Hepatocyte (in vitro differentiated cells): ENCODE measurements around the gene LGALS7B.

Experiments used
- CTCF ChIP-seq: fragments of 200-600 bp; sonication (generic); IDR thresholded peaks from 2 replicates; pipeline ENCODE4 v1.5.1; 2016; ENCODE audit warnings: antibody characterized with exemption, mild to moderate bottlenecking; ENCODE audit not compliant: poor library complexity
- EZH2phosphoT487 ChIP-seq: fragments of 200-600 bp; sonication (generic); IDR thresholded peaks from one replicate; pipeline ENCODE4 v1.6.1; 2018; ENCODE audit warnings: antibody characterized with exemption, mild to moderate bottlenecking, low read depth, moderate library complexity; ENCODE audit not compliant: unreplicated experiment, severe bottlenecking

DNA sequence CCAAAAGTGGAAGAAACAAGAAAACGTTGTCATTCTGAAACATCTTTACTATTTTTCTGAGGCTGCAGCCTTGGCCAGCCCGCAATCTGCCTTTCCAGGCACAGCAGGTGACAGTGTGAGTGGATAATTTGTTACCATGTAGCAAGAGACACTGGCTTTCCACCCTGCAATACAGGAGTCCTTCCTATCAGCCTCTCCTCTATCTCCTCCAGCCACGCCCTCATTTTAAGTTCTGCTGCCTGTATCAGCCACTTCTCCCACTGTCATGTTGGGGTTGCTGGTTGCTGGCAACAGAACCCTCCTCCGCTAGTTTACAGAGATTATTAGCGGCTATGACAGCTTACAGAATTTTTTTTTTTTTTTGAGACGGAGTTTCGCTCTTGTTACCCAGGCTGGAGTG is 7.9 kb upstream of the LGALS7B start:
- no peak for TF ChIP-seq CTCF
- TF ChIP-seq EZH2phosphoT487: no peak
